Astrocyte (in vitro differentiated cells and primary cell): Measurements from ENCODE around the gene PPM1F. TPM values are rescaled to one million over a fixed set of nuclear protein-coding genes. Genes with fewer than 3 reads are reported as not detected.

Source experiments
- DNase-seq: peaks from one replicate; pipeline ENCODE4 v3.0.0-alpha.2; 2010; ENCODE audit warnings: low read depth
- FAIRE-seq: peaks from 2 replicates; lab custom pipeline; 2011; peaks lifted over from hg19 to GRCh38; lab: Jason Lieb, UNC
- H2AFZ ChIP-seq: 2 replicates; pipeline ENCODE4 v1.6.0; 2012; ENCODE audit warnings: low read depth, low read length, inconsistent platforms
- H3K27ac ChIP-seq: 2 replicates; pipeline ENCODE4 v1.5.1; 2011; ENCODE audit warnings: low read depth, low read length, inconsistent platforms
- H3K27me3 ChIP-seq: 2 replicates; pipeline ENCODE4 v1.6.0; 2011; ENCODE audit warnings: low read length, inconsistent platforms; ENCODE audit not compliant: insufficient read depth
- H3K36me3 ChIP-seq: 2 replicates; pipeline ENCODE4 v1.5.1; 2011; ENCODE audit warnings: low read length, inconsistent platforms; ENCODE audit not compliant: insufficient read depth
- H3K4me1 ChIP-seq: 2 replicates; pipeline ENCODE4 v1.5.1; 2011; ENCODE audit warnings: low read length, inconsistent platforms; ENCODE audit not compliant: insufficient read depth
- H3K4me2 ChIP-seq: 2 replicates; pipeline ENCODE4 v1.6.0; 2012; ENCODE audit warnings: low read length, inconsistent platforms
- H3K4me3 ChIP-seq: 2 replicates; pipeline ENCODE4 v1.5.1; 2011; ENCODE audit warnings: low read depth, mild to moderate bottlenecking, low read length, inconsistent platforms; ENCODE audit not compliant: insufficient read depth
- H3K79me2 ChIP-seq: 2 replicates; pipeline ENCODE4 v1.6.0; 2012; ENCODE audit warnings: mild to moderate bottlenecking, low read length, inconsistent platforms; ENCODE audit not compliant: insufficient read depth
- H3K9ac ChIP-seq: 2 replicates; pipeline ENCODE4 v1.6.0; 2012; ENCODE audit warnings: mild to moderate bottlenecking, low read length, inconsistent platforms
- H3K9me3 ChIP-seq: 2 replicates; pipeline ENCODE4 v1.5.1; 2012; ENCODE audit warnings: low read depth, mild to moderate bottlenecking, low read length, inconsistent platforms; ENCODE audit not compliant: insufficient read depth
- H4K20me1 ChIP-seq: 2 replicates; pipeline ENCODE4 v1.6.0; 2012; ENCODE audit warnings: low read length, inconsistent platforms; ENCODE audit not compliant: insufficient read depth
- H3K27ac Mint-ChIP-seq: one replicate; pipeline ENCODE4 v1.8.0; 2021; ENCODE audit warnings: mild to moderate bottlenecking, mixed read lengths; ENCODE audit not compliant: unreplicated experiment
- H3K27me3 Mint-ChIP-seq: one replicate; pipeline ENCODE4 v1.8.0; 2021; ENCODE audit warnings: low read depth, mixed read lengths; ENCODE audit not compliant: unreplicated experiment
- H3K36me3 Mint-ChIP-seq: one replicate; pipeline ENCODE4 v1.8.0; 2021; ENCODE audit warnings: low read depth, mixed read lengths; ENCODE audit not compliant: unreplicated experiment
- H3K4me1 Mint-ChIP-seq: one replicate; pipeline ENCODE4 v1.8.0; 2021; ENCODE audit warnings: low read depth, mixed read lengths; ENCODE audit not compliant: unreplicated experiment
- H3K4me3 Mint-ChIP-seq: one replicate; pipeline ENCODE4 v1.8.0; 2021; ENCODE audit warnings: mild to moderate bottlenecking, moderate library complexity, mixed read lengths; ENCODE audit not compliant: unreplicated experiment
- H3K9me3 Mint-ChIP-seq: one replicate; pipeline ENCODE4 v1.8.0; 2021; ENCODE audit warnings: mild to moderate bottlenecking, mixed read lengths; ENCODE audit not compliant: unreplicated experiment
- EZH2 ChIP-seq: IDR thresholded peaks from 2 replicates; pipeline ENCODE4 v1.6.1; 2012; ENCODE audit warnings: mild to moderate bottlenecking, low read length, inconsistent platforms; ENCODE audit not compliant: insufficient read depth
- total RNA-seq: library from RNA; stranded (reverse); gene quantifications from 2 replicates; pipeline ENCODE4 v1.2.1, GENCODE V29; 2021
- TF ChIP-seq, protein P1 (sequence below): IDR thresholded peaks from 2 replicates; pipeline ENCODE4 v1.5.1; 2011; ENCODE audit warnings: low read depth, mild to moderate bottlenecking, inconsistent platforms, low read length, moderate library complexity; ENCODE audit not compliant: insufficient read depth

The PPM1F gene
- total RNA-seq, 1 donor from 2014 or later: 27.9 TPM

DNA sequence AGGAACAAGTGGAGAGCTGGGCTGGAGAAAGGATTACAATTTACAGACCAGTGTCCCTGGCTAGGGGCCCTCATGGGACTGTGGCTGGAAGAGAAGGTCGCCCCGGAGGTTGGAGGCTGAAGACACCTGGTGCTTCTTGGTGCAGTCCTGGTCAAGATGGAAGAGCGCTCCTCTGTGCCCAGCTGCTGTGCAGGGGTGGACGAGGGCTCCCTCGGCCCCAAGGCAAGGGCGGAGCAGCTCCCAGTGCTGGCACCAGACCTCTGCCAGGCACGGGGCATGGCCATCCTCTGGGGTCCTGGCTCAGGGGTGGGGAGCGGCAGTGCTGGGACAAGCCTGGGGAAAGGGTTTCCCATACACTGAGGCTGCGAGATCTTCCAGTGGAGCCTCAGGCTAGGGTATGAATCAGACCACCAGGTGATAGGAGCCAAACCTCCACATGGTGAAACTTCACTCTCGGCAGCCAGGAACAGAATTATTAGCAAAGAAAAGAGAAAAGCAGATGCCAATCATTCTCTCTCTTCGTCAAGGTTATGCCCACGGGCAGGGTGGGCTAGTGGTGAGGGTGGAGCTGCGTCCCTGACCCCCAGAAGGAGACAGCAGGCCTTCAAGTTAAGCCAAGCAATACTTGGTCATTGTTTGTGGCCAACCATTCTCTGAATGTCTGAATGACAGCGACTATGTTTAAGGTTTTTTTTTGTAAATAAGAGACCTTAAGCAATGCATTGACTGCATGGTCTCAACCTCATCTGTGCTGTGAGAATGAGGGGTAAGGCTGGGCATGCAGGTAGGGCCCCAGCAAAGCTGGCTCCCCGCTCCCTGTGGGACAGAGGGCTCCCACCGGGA is 32.1 kb downstream of the PPM1F start:
- no peak overlapping the region for H3K27ac ChIP-seq
- FAIRE-seq: no peak
- no peaks in the 10 kb centered on the region for H3K9me3 Mint-ChIP-seq

DNA sequence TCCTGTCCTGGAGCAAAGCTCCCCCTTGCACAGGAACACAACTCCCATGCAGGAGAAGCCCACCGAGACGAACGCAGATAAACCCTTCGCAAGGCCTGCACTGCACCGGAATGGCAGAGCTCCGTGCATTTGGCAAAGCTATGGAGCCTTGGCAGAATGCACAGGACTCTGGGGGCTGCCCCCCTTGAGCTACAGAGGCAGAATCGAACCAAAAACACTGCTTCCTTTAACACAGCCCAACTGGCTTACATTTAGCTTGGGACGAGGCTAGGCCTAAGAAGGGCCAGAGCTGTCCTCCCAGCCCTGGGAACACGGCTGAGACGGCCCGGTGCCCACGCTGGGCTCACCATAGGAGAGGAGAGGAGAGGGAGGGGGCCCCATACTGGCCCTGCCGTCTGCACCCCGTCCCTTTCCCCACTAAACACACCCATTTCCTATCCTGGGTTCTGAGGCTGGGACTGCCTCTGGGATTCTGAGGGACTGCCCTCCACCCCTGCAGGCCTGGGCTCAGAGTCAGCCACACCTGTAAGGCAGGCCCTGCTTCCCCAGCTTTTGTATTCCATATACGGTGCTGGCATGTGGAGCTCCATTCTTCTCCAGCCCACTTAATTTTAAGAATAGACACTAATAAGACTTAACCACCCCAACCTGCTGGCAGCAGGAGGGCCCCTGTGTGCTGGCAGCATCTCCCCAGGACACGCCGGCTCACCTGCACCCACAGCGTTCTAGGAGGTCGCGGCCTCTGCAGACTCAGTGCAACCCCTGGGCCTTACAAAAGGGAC is 32.9 kb downstream of the PPM1F start:
- Histone ChIP-seq H3K4me1 (no peaks in the 10 kb centered on the region), H4K20me1 (peaks cover 4% of the 10 kb centered on the region), H2AFZ (no peak overlapping the region), H3K36me3 (no peaks in the 10 kb centered on the region), H3K27me3 (no peaks in the 10 kb centered on the region), H3K9me3 (no peaks in the 10 kb centered on the region), H3K79me2 (no peaks in the 10 kb centered on the region), H3K4me2 (no peak overlapping the region), H3K9ac (no peak overlapping the region), H3K27ac (no peak overlapping the region), H3K4me3 (no peak overlapping the region)
- DNase-seq: no peak
- FAIRE-seq: no peak
- peaks cover 4% of the 10 kb centered on the region for H3K4me1 Mint-ChIP-seq
- peaks cover 3% of the 10 kb centered on the region for H3K36me3 Mint-ChIP-seq
- no peaks in the 10 kb centered on the region for H3K9me3 Mint-ChIP-seq
- no peak overlapping the region for H3K27ac Mint-ChIP-seq
- H3K27me3 Mint-ChIP-seq: no peaks in the 10 kb centered on the region
- TF ChIP-seq EZH2: no peak
- TF ChIP-seq, protein P1, sequence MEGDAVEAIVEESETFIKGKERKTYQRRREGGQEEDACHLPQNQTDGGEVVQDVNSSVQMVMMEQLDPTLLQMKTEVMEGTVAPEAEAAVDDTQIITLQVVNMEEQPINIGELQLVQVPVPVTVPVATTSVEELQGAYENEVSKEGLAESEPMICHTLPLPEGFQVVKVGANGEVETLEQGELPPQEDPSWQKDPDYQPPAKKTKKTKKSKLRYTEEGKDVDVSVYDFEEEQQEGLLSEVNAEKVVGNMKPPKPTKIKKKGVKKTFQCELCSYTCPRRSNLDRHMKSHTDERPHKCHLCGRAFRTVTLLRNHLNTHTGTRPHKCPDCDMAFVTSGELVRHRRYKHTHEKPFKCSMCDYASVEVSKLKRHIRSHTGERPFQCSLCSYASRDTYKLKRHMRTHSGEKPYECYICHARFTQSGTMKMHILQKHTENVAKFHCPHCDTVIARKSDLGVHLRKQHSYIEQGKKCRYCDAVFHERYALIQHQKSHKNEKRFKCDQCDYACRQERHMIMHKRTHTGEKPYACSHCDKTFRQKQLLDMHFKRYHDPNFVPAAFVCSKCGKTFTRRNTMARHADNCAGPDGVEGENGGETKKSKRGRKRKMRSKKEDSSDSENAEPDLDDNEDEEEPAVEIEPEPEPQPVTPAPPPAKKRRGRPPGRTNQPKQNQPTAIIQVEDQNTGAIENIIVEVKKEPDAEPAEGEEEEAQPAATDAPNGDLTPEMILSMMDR: no peak
- H3K4me3 Mint-ChIP-seq: no peak overlapping the region

More for the DNA sequence above, 32.1 kb downstream of the PPM1F start:
- Histone ChIP-seq H3K4me1 (no peaks in the 10 kb centered on the region), H2AFZ (no peak overlapping the region), H3K9me3 (no peaks in the 10 kb centered on the region), H3K9ac (no peak overlapping the region), H3K4me2 (no peak overlapping the region), H3K36me3 (no peaks in the 10 kb centered on the region), H4K20me1 (peaks cover 4% of the 10 kb centered on the region), H3K79me2 (no peaks in the 10 kb centered on the region), H3K4me3 (no peak overlapping the region), H3K27me3 (no peaks in the 10 kb centered on the region)
- TF ChIP-seq, protein P1: no peak
- no peak for TF ChIP-seq EZH2
- peaks cover 4% of the 10 kb centered on the region for H3K4me1 Mint-ChIP-seq
- H3K27me3 Mint-ChIP-seq: no peaks in the 10 kb centered on the region
- no peak for DNase-seq
- peaks cover 3% of the 10 kb centered on the region for H3K36me3 Mint-ChIP-seq
- H3K27ac Mint-ChIP-seq: no peak overlapping the region
- H3K4me3 Mint-ChIP-seq: no peak overlapping the region
